SW 1271 (cell line): Measurements from ENCODE around the gene TBX4.

ENCODE experiments used
- DNase-seq, 2 experiments: peaks; one replicate each; lab custom pipeline; 2025; lab: John Stamatoyannopoulos, UW

Gene TBX4

DNA sequence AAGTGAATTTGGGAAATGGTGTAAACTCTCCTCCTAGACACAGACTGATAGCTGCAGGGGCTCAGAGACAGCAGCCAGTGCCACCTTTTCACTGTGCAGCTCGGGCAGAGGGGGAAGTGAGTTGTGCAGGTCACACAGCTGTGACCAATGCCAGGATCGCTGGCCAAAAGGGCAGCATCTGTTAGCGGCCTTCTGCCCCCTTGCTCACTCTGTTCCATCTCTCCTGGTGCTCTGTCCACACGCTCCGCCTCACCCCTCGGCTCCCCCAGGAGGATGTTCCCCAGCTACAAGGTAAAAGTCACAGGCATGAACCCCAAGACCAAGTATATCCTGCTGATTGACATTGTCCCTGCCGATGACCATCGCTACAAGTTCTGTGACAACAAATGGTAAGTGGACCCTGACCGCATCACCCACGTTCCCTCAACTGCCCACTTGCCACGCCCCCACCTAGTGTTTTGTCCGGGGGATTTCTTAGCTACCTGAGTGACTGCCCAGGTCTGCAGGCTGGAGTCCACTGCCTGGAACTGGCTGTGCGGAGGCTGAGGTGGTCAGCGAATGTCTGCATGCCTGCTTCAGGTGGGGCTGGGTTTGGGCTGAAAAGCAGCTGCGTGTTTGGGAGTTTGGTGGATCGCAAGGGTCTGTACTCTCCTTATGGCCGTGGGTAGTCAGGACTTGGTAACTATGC is 13.5 kb downstream of the TBX4 start:
- no peak for DNase-seq

- no peak for DNase-seq
These were observed 14.0 kb downstream of the TBX4 start for GRCh38 chr17:61466246-61466645.

GRCh38 chr17:61467416-61468262 is 15.4 kb downstream of the TBX4 start:
- DNase-seq = peak in 1 of 2 experiments; percentile 5

- no peak for DNase-seq
These were observed 16.2 kb downstream of the TBX4 start for GRCh38 chr17:61468263-61468907.

GRCh38 chr17:61469474-61469873 is 17.3 kb downstream of the TBX4 start:
- DNase-seq = no peak

DNA sequence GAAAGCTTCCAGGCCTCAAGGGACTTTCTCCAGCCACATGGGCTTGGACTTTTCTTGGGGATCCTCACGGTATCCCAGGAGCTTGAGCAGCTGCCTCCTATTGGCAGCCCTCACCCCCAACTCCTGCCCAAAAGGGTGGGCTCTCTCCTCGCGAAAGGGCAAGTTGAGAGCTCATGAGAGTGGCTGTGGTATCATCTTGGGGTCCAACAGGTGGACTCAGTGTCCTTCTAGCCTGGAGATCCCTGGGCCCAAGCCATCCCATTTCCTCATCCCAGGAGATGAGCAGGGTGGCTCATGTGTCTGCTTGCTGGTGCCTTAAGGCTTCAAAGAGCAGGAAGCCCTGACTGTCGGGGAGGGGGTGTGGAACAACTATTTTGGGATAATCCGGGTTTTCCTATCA is 17.7 kb downstream of the TBX4 start:
- DNase-seq = no peak

- no peak for DNase-seq
These were observed 18.4 kb downstream of the TBX4 start for GRCh38 chr17:61470530-61471136.

GRCh38 chr17:61474235-61474927 is 22.2 kb downstream of the TBX4 start:
- no peak for DNase-seq

GRCh38 chr17:61474934-61475333 is 22.7 kb downstream of the TBX4 start:
- no peak for DNase-seq

GRCh38 chr17:61475726-61476125 is 23.5 kb downstream of the TBX4 start:
- no peak for DNase-seq

DNA sequence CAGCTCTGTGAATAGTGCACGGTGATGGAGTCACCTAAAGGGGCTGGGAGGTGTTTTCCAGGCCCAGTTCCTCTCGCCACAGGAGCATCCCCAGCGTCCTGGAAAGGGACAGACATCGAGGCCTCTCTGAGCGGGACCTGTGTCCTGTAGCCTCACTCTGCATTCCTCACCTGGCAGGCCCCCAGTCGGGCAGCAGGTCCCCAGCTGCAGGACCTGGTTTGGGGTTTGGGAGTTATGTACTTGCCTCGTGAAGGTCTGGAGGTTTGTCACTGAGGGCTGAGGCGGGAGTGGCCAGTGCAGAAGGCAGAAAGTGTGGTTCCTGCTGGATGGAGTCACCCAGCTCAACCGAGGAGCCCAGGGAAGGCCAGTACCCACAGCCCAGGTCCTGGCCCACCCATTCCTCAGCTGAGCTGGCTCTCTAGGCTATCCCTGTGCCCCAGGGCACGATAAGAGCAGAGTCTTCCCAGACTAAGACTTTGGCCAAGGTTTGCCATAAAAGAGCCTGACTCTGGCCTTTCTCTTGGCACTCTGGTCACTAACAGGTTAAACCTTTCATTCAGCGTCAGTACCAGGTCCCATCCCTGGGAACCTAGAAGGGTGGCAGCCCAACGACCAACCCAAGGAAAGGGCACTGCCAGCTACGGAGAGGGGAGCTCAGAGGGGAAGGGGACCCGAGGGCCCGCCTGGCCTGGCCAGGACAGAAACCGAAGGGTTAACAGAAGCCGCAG is 24.4 kb downstream of the TBX4 start:
- no peak for DNase-seq

- DNase-seq = no peak
These were observed 25.1 kb downstream of the TBX4 start for GRCh38 chr17:61477204-61477834.

- no peak for DNase-seq
These were observed 26.0 kb downstream of the TBX4 start for GRCh38 chr17:61478026-61478789.

- DNase-seq = no peak
These were observed 26.7 kb downstream of the TBX4 start for GRCh38 chr17:61478790-61479492.

- no peak for DNase-seq
These were observed 27.5 kb downstream of the TBX4 start for GRCh38 chr17:61479493-61480413.

GRCh38 chr17:61480414-61480807 is 28.2 kb downstream of the TBX4 start:
- DNase-seq = no peak

- DNase-seq = no peak
These were observed 29.2 kb downstream of the TBX4 start for GRCh38 chr17:61481421-61481820.

GRCh38 chr17:61482467-61482866 is 30.2 kb downstream of the TBX4 start:
- DNase-seq = no peak
